T1000 (cell line): ENCODE measurements around the gene MAGI2.
A peak's percentile ranks its signal among the peaks of the same experiment; 100 is the strongest.
"Not testable (repeated sequence)": the region's sequence is repeated elsewhere in the genome, so short reads cannot be mapped to it uniquely, and the experiment has no call there.

ENCODE experiments used
- DNase-seq: peaks from one replicate; lab custom pipeline; 2025; ENCODE audit warnings: mixed read lengths; lab: John Stamatoyannopoulos, UW

MAGI2 gene

GRCh38 chr7:79157281-79157680 is 296.2 kb downstream of the MAGI2 start:
- no peak for DNase-seq

- no peak for DNase-seq
Observed at GRCh38 chr7:79149831-79150230, 303.6 kb downstream of the MAGI2 start.

GRCh38 chr7:79142706-79143105 is 310.8 kb downstream of the MAGI2 start:
- no peak for DNase-seq

- no peak for DNase-seq
Observed at GRCh38 chr7:79141252-79141651, 312.2 kb downstream of the MAGI2 start.

- no peak for DNase-seq
Observed at GRCh38 chr7:79137942-79138341, 315.5 kb downstream of the MAGI2 start.

- DNase-seq = no peak
Observed at GRCh38 chr7:79132844-79133451, 320.5 kb downstream of the MAGI2 start.

GRCh38 chr7:79130715-79131114 is 322.8 kb downstream of the MAGI2 start:
- no peak for DNase-seq

GRCh38 chr7:79124331-79124730 is 329.1 kb downstream of the MAGI2 start:
- DNase-seq = no peak

- no peak for DNase-seq
Observed at GRCh38 chr7:79118143-79118542, 335.3 kb downstream of the MAGI2 start.

- DNase-seq = peak; percentile 3
Observed at GRCh38 chr7:79096361-79096805, 357.1 kb downstream of the MAGI2 start.

- no peak for DNase-seq
Observed at GRCh38 chr7:79093421-79093820, 360.0 kb downstream of the MAGI2 start.

GRCh38 chr7:79091661-79092060 is 361.8 kb downstream of the MAGI2 start:
- no peak for DNase-seq

GRCh38 chr7:79091011-79091410 is 362.5 kb downstream of the MAGI2 start:
- no peak for DNase-seq

GRCh38 chr7:79090543-79090942 is 362.9 kb downstream of the MAGI2 start:
- no peak for DNase-seq

GRCh38 chr7:79084423-79084822 is 369.0 kb downstream of the MAGI2 start:
- no peak for DNase-seq

- no peak for DNase-seq
Observed at GRCh38 chr7:79079919-79080554, 373.4 kb downstream of the MAGI2 start.

GRCh38 chr7:79078273-79078672 is 375.2 kb downstream of the MAGI2 start:
- no peak for DNase-seq

- not testable (repeated sequence) for DNase-seq
Observed at GRCh38 chr7:79071187-79071586, 382.3 kb downstream of the MAGI2 start.

GRCh38 chr7:79064187-79064823 is 389.2 kb downstream of the MAGI2 start:
- DNase-seq = no peak

- no peak for DNase-seq
Observed at GRCh38 chr7:79063019-79063698, 390.3 kb downstream of the MAGI2 start.

- DNase-seq = no peak
Observed at GRCh38 chr7:79060498-79060897, 393.0 kb downstream of the MAGI2 start.

GRCh38 chr7:79055722-79056415 is 397.6 kb downstream of the MAGI2 start:
- no peak for DNase-seq
